Bronchial epithelial cell (primary cell): ENCODE data around the gene PEPD. TPM values are rescaled to one million over a fixed set of nuclear protein-coding genes. Genes with fewer than 3 reads are reported as not detected.

Source experiments
- DNase-seq: peaks from one replicate; pipeline ENCODE4 v3.0.0-alpha.2; 2010; ENCODE audit warnings: low read depth
- FAIRE-seq: peaks from 2 replicates; lab custom pipeline; 2011; peaks lifted over from hg19 to GRCh38; lab: Jason Lieb, UNC
- H3K27me3 ChIP-seq: 2 replicates; pipeline ENCODE4 v1.5.1; 2011; ENCODE audit warnings: low read length; ENCODE audit not compliant: control insufficient read depth, insufficient read depth
- H3K36me3 ChIP-seq: 2 replicates; pipeline ENCODE4 v1.5.1; 2011; ENCODE audit warnings: low read length; ENCODE audit not compliant: control insufficient read depth, insufficient read depth
- H3K4me3 ChIP-seq: 2 replicates; pipeline ENCODE4 v1.5.1; 2011; ENCODE audit warnings: mild to moderate bottlenecking, low read depth, low read length, control low read depth
- CTCF ChIP-seq: IDR thresholded peaks from 2 replicates; pipeline ENCODE4 v1.5.1; 2011; ENCODE audit warnings: mild to moderate bottlenecking, moderate library complexity, low read length, control low read depth, inconsistent platforms; ENCODE audit not compliant: insufficient read depth, severe bottlenecking
- total RNA-seq: library from RNA; depleted of rRNA; stranded (reverse); fragments of >200 nt; gene quantifications from 2 replicates; pipeline ENCODE4 v1.2.1, GENCODE V29; 2014

Gene PEPD
- total RNA-seq, 1 donor from 2014 or later = 35.8 TPM

- no peak for TF ChIP-seq CTCF
- no peak overlapping the region for H3K4me3 ChIP-seq
- no peaks in the 10 kb centered on the region for H3K36me3 ChIP-seq
- FAIRE-seq = no peak
- peak; percentile 29 for DNase-seq
- H3K27me3 ChIP-seq = no peaks in the 10 kb centered on the region
These were observed 154.7 kb downstream of the PEPD start for GRCh38 chr19:33366897-33367296.

- no peak for FAIRE-seq
- DNase-seq = no peak
- H3K36me3 ChIP-seq = no peaks in the 10 kb centered on the region
These were observed 155.5 kb downstream of the PEPD start for GRCh38 chr19:33366127-33366526.

GRCh38 chr19:33365691-33366090, 155.9 kb downstream of the PEPD start:
- no peaks in the 10 kb centered on the region for H3K27me3 ChIP-seq
- no peak for DNase-seq
- FAIRE-seq = no peak
- no peaks in the 10 kb centered on the region for H3K36me3 ChIP-seq
- no peak overlapping the region for H3K4me3 ChIP-seq
- TF ChIP-seq CTCF = no peak

More at GRCh38 chr19:33366127-33366526, 155.5 kb downstream of the PEPD start:
- Histone ChIP-seq H3K27me3 (no peaks in the 10 kb centered on the region), H3K4me3 (no peak overlapping the region)
- TF ChIP-seq CTCF = no peak

GRCh38 chr19:33363476-33363875, 158.1 kb downstream of the PEPD start:
- TF ChIP-seq CTCF = no peak
- Histone ChIP-seq H3K4me3 (no peak overlapping the region), H3K36me3 (no peaks in the 10 kb centered on the region), H3K27me3 (no peaks in the 10 kb centered on the region)
- DNase-seq (no peak), FAIRE-seq (no peak)

- no peaks in the 10 kb centered on the region for H3K27me3 ChIP-seq
- no peaks in the 10 kb centered on the region for H3K36me3 ChIP-seq
- no peak overlapping the region for H3K4me3 ChIP-seq
- no peak for TF ChIP-seq CTCF
- FAIRE-seq (no peak), DNase-seq (no peak)
These were observed 158.9 kb downstream of the PEPD start for GRCh38 chr19:33362508-33363228.

- TF ChIP-seq CTCF = no peak
- no peaks in the 10 kb centered on the region for H3K36me3 ChIP-seq
- FAIRE-seq = no peak
- DNase-seq = no peak
- H3K4me3 ChIP-seq = no peak overlapping the region
- H3K27me3 ChIP-seq = no peaks in the 10 kb centered on the region
These were observed 162.0 kb downstream of the PEPD start for GRCh38 chr19:33359581-33359980.
